ENCODE data around the gene COPG1.

DNA sequence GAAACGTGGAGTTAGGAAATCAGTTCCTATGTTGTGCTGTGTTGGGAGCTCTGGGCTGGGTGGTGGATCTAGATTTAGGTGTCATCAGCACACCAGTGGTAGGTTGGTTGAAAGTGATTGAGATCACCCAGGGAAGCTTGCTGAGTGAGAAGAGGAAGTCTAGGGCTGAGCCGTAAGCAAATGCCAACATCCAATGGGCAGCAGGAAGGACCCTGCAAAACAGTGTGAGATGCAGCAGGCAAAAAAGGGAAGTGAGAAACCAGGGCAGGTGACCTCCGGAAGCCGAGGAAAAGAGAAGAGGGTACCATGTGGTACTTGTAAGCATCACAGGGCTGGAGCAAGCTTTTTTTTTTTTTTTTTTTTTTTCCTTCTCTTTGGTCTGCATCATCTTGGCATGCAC is 15.9 kb upstream of the COPG1 start:
- TF ChIP-seq, protein P1, sequence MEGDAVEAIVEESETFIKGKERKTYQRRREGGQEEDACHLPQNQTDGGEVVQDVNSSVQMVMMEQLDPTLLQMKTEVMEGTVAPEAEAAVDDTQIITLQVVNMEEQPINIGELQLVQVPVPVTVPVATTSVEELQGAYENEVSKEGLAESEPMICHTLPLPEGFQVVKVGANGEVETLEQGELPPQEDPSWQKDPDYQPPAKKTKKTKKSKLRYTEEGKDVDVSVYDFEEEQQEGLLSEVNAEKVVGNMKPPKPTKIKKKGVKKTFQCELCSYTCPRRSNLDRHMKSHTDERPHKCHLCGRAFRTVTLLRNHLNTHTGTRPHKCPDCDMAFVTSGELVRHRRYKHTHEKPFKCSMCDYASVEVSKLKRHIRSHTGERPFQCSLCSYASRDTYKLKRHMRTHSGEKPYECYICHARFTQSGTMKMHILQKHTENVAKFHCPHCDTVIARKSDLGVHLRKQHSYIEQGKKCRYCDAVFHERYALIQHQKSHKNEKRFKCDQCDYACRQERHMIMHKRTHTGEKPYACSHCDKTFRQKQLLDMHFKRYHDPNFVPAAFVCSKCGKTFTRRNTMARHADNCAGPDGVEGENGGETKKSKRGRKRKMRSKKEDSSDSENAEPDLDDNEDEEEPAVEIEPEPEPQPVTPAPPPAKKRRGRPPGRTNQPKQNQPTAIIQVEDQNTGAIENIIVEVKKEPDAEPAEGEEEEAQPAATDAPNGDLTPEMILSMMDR (conservative IDR thresholded peaks at IDR 0.05), result no peak
- no peak for TF ChIP-seq ZFX (IDR thresholded peaks at IDR 0.05)
